Fibroblast of pulmonary artery (primary cell): ENCODE data around the gene WAPL.

Source experiments
- DNase-seq: peaks from one replicate; pipeline ENCODE4 v3.0.0-alpha.2; 2010; ENCODE audit warnings: low read depth
- H3K4me3 ChIP-seq: replicated peaks from 2 replicates; pipeline ENCODE4 v1.5.1; 2011; ENCODE audit warnings: low read depth, mild to moderate bottlenecking, control low read depth, low read length, moderate library complexity
- CTCF ChIP-seq: IDR thresholded peaks from 2 replicates; pipeline ENCODE4 v1.5.1; 2011; ENCODE audit warnings: mild to moderate bottlenecking, control low read depth, low read length, inconsistent platforms; ENCODE audit errors: missing control alignments

Gene WAPL

GRCh38 chr10:86489960-86490612 is 31.5 kb downstream of the WAPL start:
- TF ChIP-seq CTCF = no peak
- no peak overlapping the region for H3K4me3 ChIP-seq
- DNase-seq = no peak

DNA sequence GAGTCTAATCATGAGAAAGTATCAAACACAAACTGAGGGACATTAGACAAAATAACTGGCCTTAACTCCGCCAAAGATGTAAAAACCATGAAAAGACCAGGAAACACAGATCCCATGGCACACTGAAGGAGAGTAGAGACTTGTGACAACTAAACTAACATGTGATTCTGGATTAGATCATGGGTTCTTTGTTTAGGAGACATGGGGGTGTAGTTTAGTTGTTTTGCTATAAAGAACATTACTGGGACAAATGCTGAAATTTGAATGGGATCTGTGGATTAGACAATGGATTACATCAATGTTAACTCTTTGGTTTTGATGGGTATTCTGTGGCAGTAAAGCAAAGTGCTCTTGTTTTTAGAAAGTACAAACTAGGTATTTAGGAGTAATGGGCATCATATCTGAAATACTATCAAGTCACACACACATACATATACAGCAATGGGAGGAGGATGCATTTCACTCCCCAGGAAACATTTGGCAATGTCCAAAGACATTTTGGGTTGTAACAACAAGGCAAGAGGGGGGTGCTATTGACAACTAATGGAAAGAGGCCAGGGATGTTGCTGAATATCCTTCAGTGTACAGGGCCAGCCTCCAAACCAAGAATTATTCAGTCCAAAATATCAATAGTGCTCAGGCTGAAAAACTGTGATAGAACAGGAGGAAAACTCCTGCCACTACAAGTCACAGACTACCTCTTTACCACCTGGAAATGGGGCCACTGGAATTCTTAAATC is 32.4 kb downstream of the WAPL start:
- no peak for DNase-seq
- no peak for TF ChIP-seq CTCF
- no peak overlapping the region for H3K4me3 ChIP-seq

GRCh38 chr10:86486856-86487255 is 34.7 kb downstream of the WAPL start:
- no peak for TF ChIP-seq CTCF
- DNase-seq = no peak
- no peak overlapping the region for H3K4me3 ChIP-seq

GRCh38 chr10:86483664-86484063 is 37.9 kb downstream of the WAPL start:
- no peak for TF ChIP-seq CTCF

DNA sequence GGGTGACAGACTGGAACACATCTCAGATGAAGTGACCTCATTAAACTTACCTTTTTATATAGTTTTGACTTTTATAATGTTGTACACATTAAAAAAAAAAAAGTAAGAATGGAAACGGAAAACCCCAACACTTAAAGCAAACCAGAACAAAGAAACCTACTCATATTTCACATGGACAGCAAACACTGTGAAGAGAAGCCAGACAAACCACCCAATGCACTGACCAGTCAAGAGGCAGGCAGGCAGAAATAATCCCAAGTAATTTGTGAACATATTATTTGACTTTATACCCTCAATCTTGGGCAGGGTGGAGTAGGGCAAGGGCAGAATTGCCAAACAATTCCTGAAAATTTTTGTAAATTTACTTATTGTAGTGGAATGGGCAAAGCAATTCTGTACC is 39.8 kb downstream of the WAPL start:
- TF ChIP-seq CTCF = no peak
- DNase-seq = no peak
- H3K4me3 ChIP-seq = no peak overlapping the region

More at GRCh38 chr10:86483664-86484063, 37.9 kb downstream of the WAPL start:
- no peak for DNase-seq
- no peak overlapping the region for H3K4me3 ChIP-seq

- TF ChIP-seq CTCF = no peak
- no peak overlapping the region for H3K4me3 ChIP-seq
- no peak for DNase-seq
These were observed 41.0 kb downstream of the WAPL start for GRCh38 chr10:86480571-86480970.
